GM18502 (cell line): ENCODE data around the gene KYNU.
"Not testable (repeated sequence)": the region's sequence is repeated elsewhere in the genome, so short reads cannot be mapped to it uniquely, and the experiment has no call there.

Experiments used
- ATAC-seq: cut with Tn5 transposase; IDR thresholded peaks from one replicate; pipeline ENCODE4 v1.9.1; 2021; ENCODE audit warnings: mild to moderate bottlenecking; ENCODE audit not compliant: unreplicated experiment, poor library complexity

KYNU gene

GRCh38 chr2:142903726-142904125 is 26.3 kb downstream of the KYNU start:
- not testable (repeated sequence) for ATAC-seq

- no peak for ATAC-seq
Observed at GRCh38 chr2:142907653-142908052, 30.2 kb downstream of the KYNU start.

- peak; percentile 99 for ATAC-seq
Observed at GRCh38 chr2:142914507-142915313, 37.2 kb downstream of the KYNU start.

- ATAC-seq = peak; percentile 3
Observed at GRCh38 chr2:142915502-142915901, 38.0 kb downstream of the KYNU start.

- no peak for ATAC-seq
Observed at GRCh38 chr2:142918624-142919023, 41.2 kb downstream of the KYNU start.

GRCh38 chr2:142920571-142920970 is 43.1 kb downstream of the KYNU start:
- no peak for ATAC-seq

GRCh38 chr2:142926445-142926844 is 49.0 kb downstream of the KYNU start:
- ATAC-seq = no peak

GRCh38 chr2:142930835-142931398 is 53.5 kb downstream of the KYNU start:
- ATAC-seq = no peak

GRCh38 chr2:142933916-142934315 is 56.5 kb downstream of the KYNU start:
- no peak for ATAC-seq

- ATAC-seq = no peak
Observed at GRCh38 chr2:142935563-142936089, 58.2 kb downstream of the KYNU start.

- ATAC-seq = no peak
Observed at GRCh38 chr2:142936629-142937028, 59.2 kb downstream of the KYNU start.

- no peak for ATAC-seq
Observed at GRCh38 chr2:142937347-142937746, 59.9 kb downstream of the KYNU start.

GRCh38 chr2:142938240-142938639 is 60.8 kb downstream of the KYNU start:
- no peak for ATAC-seq

- no peak for ATAC-seq
Observed at GRCh38 chr2:142940606-142941223, 63.3 kb downstream of the KYNU start.

- ATAC-seq = no peak
Observed at GRCh38 chr2:142942690-142943089, 65.2 kb downstream of the KYNU start.

GRCh38 chr2:142944264-142944663 is 66.8 kb downstream of the KYNU start:
- ATAC-seq = no peak

GRCh38 chr2:142944721-142945120 is 67.3 kb downstream of the KYNU start:
- ATAC-seq = no peak

GRCh38 chr2:142946941-142947340 is 69.5 kb downstream of the KYNU start:
- no peak for ATAC-seq

- ATAC-seq = not testable (repeated sequence)
Observed at GRCh38 chr2:142948723-142949122, 71.3 kb downstream of the KYNU start.

GRCh38 chr2:142950323-142950722 is 72.9 kb downstream of the KYNU start:
- not testable (repeated sequence) for ATAC-seq
